SK-N-MC (cell line): ENCODE results near the gene FAM13A.

ENCODE experiments used
- DNase-seq: peaks from one replicate; pipeline ENCODE4 v3.0.0-alpha.2; 2011; ENCODE audit warnings: low read depth, low spot score
- H3K27ac ChIP-seq: fragments of 200-600 bp; sonication (generic); 2 replicates; pipeline ENCODE4 v1.5.1; 2016; ENCODE audit warnings: mixed run types
- H3K36me3 ChIP-seq: fragments of 200-600 bp; sonication (generic); 2 replicates; pipeline ENCODE4 v1.6.1; 2017; ENCODE audit warnings: antibody characterized with exemption, low read length, mixed read lengths; ENCODE audit not compliant: insufficient read depth
- H3K4me3 ChIP-seq: fragments of 200-600 bp; sonication (generic); 2 replicates; pipeline ENCODE4 v1.5.1; 2016
- H3K9ac ChIP-seq: fragments of 200-600 bp; sonication (generic); 2 replicates; pipeline ENCODE4 v1.8.0; 2017; ENCODE audit warnings: mixed run types, mixed read lengths; ENCODE audit not compliant: insufficient read length
- H3K9me3 ChIP-seq: fragments of 200-600 bp; sonication (generic); 2 replicates; pipeline ENCODE4 v1.6.1; 2017; ENCODE audit warnings: low read depth, mild to moderate bottlenecking, antibody characterized with exemption, low read length, moderate library complexity, mixed read lengths
- EZH2 ChIP-seq: fragments of 200-600 bp; sonication (generic); IDR thresholded peaks from one replicate; pipeline ENCODE4 v1.6.1; 2017; ENCODE audit warnings: antibody characterized with exemption
- FOXP2 ChIP-seq: optimal IDR thresholded peaks from 2 replicates; pipeline ENCODE3; 2011; ENCODE audit warnings: mild to moderate bottlenecking, moderate library complexity; ENCODE audit not compliant: insufficient read depth; ENCODE audit errors: extremely low read length, control extremely low read depth
- POLR2AphosphoS5 ChIP-seq: IDR thresholded peaks from 2 replicates; pipeline ENCODE4 v1.6.1; 2012; ENCODE audit warnings: mild to moderate bottlenecking, low read depth, low read length, borderline replicate concordance

Gene FAM13A

DNA sequence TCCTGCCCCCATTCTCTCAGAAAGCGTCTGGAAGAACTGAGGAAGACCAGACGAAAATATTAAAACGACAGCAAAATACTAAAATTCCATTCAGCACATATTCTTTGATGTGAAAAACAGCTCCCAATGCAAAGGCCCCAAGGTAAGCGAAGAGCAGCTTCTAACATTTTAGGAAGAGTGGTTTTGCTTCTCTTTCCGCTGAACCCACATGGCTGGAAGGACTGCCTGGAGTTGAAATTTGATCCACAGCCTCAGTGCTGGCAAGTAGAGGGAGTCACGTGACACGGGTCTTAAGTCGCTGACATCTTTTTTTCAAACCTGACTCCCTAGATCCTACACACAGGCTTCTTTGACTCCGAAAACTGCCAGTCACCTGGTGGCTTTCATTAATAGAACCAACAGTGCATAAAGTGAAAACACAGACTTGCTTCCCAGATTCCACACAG is at the start of gene FAM13A:
TSS of gene FAM13A (minus strand) at position 233 of the 446 bp plus-strand sequence. CDS start at position 12, 221 bp downstream.
- H3K9ac ChIP-seq, result peak within 1 kb of the TSS; percentile 92
- H3K9me3 ChIP-seq, result no peaks in the 10 kb centered on the region
- TF ChIP-seq POLR2AphosphoS5 (peak; percentile 87), FOXP2 (no peak)
- DNase-seq, result peak; percentile 96
- peaks cover 5% of the 10 kb centered on the region; the same call in 1 of the 2 replicates for H3K36me3 ChIP-seq
- peak within 1 kb of the TSS; percentile 82 for H3K4me3 ChIP-seq
- peak within 1 kb of the TSS; percentile 93 for H3K27ac ChIP-seq

DNA sequence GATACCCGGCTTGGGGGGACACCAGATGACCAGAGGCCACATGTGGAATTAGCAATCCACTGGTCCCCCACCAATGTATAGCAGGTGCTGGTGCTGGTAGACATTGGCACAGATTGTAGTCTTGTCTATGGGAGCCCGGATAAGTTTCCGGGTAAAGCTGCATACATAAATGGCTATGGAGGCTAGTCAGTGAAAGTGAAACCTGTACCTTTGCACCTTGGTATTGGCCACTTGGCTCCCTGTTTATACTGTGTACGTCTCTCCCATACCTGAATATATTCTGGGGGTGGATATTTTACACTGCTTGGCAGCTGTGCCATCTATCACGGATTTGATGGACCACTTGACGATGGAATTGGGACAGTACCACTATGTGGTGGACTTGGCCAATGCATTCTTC is 48.7 kb upstream of the FAM13A start:
- no peak for DNase-seq
- no peak overlapping the region for H3K4me3 ChIP-seq
- H3K9me3 ChIP-seq, result no peaks in the 10 kb centered on the region
- TF ChIP-seq FOXP2 (no peak), POLR2AphosphoS5 (no peak), EZH2 (no peak)
- H3K36me3 ChIP-seq, result no peaks in the 10 kb centered on the region
- H3K27ac ChIP-seq, result no peak overlapping the region
- no peak overlapping the region for H3K9ac ChIP-seq

DNA sequence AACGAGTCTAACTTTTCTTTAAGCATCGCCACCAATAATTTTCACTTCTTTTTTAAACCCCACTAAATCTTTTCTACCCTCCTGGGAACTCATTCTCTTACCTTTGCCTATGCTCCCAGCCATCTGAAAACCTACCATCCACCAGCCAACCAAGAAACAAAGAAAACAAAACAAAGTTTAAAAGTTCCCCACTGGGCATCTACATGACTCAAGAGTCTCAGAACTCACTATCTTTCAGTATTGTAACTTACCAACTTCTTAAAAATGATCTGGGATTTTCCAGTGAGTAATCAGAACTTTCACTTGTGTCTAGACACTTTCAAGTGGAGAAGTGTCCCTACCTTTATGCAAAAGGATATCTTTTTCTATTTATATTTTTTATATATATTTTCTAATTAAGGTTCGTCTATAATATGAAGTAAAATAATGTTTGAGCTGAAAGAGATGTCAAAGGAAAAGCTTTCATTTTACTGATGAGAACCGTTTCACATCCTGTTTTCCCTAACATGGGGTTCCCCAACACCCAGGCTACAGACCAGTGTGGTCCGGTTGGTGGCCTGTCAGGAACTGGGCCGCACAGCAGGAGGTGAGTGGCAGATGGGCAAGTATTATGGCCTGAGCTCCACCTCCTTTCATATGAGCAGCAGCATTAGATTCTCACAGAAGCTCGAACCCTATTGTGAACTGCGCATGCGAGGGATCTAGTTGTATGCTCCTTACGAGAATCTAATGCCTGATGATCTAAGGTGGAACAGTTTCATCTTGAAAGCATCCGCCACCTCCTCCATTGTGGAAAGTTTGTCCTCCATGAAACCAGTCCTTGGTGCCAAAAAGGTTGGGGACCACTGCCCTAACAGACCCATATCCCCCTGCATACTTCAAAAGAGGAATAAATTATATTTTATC is 44.5 kb upstream of the FAM13A start:
- no peak overlapping the region for H3K9ac ChIP-seq
- no peaks in the 10 kb centered on the region for H3K36me3 ChIP-seq
- no peaks in the 10 kb centered on the region for H3K9me3 ChIP-seq
- no peak for TF ChIP-seq FOXP2
- DNase-seq, result no peak
- H3K4me3 ChIP-seq, result no peak overlapping the region
- no peak overlapping the region for H3K27ac ChIP-seq

DNA sequence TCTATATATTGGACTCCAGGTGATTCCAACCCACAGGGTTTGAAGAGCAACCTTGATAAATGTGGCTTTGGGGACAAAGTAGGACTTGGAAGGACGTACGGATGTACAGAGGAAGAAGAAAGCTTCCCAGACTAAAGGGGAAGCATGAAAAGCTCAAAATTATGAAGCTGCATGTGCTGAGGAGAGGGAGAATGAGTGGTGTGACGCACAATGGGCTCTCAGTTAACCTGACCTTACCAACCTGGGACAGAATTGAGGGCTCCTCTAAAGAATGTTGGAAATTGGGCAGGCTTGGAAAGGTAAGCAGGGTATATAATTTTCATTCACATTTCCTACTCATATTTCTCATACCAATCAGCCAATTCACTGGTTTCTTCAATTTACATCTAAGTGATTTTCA is 43.9 kb upstream of the FAM13A start:
- Histone ChIP-seq H3K4me3 (no peak overlapping the region), H3K27ac (no peak overlapping the region), H3K36me3 (no peaks in the 10 kb centered on the region), H3K9me3 (no peaks in the 10 kb centered on the region), H3K9ac (no peak overlapping the region)
- no peak for TF ChIP-seq EZH2
- TF ChIP-seq FOXP2, result no peak
- no peak for TF ChIP-seq POLR2AphosphoS5
- no peak for DNase-seq

DNA sequence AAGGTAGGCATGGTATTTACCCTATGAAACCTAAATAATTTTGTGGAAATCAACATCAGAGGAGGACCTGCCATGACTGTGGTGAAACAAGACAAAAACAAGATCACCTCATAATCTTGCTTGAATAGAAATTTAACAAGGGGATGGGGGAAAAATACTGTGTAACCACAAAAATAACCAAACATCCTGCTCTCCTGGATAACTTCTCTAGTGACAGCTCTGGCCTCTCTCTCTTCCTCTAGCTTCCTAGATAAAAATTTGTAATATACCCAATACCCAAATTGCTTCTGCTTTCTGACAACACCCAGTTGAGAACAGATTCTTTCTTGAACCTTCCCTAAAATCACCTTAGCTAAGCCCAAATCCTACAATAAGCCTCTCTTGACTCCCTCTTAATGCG is 42.5 kb upstream of the FAM13A start:
- Histone ChIP-seq H3K9me3 (no peaks in the 10 kb centered on the region), H3K36me3 (no peaks in the 10 kb centered on the region), H3K4me3 (no peak overlapping the region), H3K9ac (no peak overlapping the region), H3K27ac (no peak overlapping the region)
- TF ChIP-seq FOXP2 (no peak), POLR2AphosphoS5 (no peak), EZH2 (no peak)
- DNase-seq, result no peak

DNA sequence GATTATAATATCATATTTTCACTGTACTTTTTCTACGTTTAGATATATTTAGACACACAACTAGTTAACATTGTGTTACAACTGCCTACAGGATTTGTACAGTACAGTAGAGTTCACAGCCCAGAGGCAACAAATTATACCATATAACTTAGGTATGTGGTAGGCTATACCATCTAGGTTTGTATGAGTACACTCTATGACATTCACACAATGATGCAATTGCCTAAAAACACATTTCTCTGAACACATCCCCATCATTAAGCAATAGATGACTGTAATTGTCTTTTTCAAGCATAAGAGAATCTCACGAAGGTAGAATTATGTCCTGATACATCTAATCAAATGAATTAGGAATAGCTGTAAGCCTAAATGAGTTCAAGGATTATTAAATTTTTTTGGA is 42.0 kb upstream of the FAM13A start:
- TF ChIP-seq POLR2AphosphoS5, result no peak
- no peak for TF ChIP-seq EZH2
- TF ChIP-seq FOXP2, result no peak
- H3K9me3 ChIP-seq, result no peaks in the 10 kb centered on the region
- DNase-seq, result no peak
- no peak overlapping the region for H3K27ac ChIP-seq
- no peak overlapping the region for H3K4me3 ChIP-seq
- H3K36me3 ChIP-seq, result no peaks in the 10 kb centered on the region
- no peak overlapping the region for H3K9ac ChIP-seq

DNA sequence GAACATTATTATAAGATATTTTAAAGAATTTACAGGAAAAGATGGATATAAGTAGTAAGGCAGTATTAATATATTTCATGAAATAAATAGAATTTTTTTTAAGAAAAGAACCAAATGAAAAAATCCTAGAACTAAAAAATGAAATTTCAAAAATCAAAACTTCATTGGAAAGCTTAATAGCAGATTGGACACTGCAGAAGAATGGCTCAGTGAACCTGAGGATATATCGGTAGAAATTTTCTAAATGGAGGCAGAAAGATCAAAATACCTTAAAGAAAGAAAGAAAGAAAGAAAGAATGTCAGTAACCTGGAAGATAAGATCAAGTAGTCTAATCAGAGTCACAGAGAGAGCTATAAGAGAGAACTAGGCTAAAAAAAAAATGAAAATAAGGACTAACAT is 21.3 kb upstream of the FAM13A start:
- DNase-seq, result no peak
- TF ChIP-seq FOXP2 (no peak), POLR2AphosphoS5 (no peak), EZH2 (no peak)
- H3K9ac ChIP-seq, result no peak overlapping the region

DNA sequence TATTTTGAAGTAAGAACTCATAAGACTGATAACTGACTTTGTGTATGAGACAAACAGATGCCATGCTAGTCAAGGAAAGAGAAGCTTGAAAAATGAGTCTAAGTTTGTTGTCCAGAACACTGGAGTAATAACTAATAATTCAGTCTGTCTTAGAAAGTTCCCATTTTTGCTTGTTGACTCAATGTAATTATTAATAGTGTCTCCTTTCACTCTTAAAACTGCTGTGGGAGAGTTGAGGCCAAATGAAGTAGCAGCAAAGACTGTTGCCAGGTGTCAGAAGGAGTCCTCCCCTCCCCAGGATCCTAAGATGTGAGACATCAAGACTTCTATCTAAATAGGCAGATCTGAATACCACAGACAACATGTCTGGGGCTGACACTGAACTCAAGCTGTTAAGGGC is 20.8 kb upstream of the FAM13A start:
- DNase-seq, result no peak
- Histone ChIP-seq H3K36me3 (no peaks in the 10 kb centered on the region), H3K27ac (no peak overlapping the region), H3K9ac (no peak overlapping the region), H3K9me3 (no peaks in the 10 kb centered on the region), H3K4me3 (no peak overlapping the region)
- TF ChIP-seq FOXP2, result no peak
- TF ChIP-seq EZH2, result no peak
- no peak for TF ChIP-seq POLR2AphosphoS5

More for the DNA sequence above, 21.3 kb upstream of the FAM13A start:
- Histone ChIP-seq H3K36me3 (no peaks in the 10 kb centered on the region), H3K4me3 (no peak overlapping the region), H3K9me3 (no peaks in the 10 kb centered on the region), H3K27ac (no peak overlapping the region)
